ENCODE results near the gene CLUH.

CLUH gene

GRCh38 chr17:2735896-2736295 is 24.3 kb upstream of the CLUH start:
- Histone ChIP-seq H3K4me3 (ENCODE audit: low read depth in 1 of 2, low read length in 1 of 2) (no peak overlapping the region), H3K27ac (no peak overlapping the region)

DNA sequence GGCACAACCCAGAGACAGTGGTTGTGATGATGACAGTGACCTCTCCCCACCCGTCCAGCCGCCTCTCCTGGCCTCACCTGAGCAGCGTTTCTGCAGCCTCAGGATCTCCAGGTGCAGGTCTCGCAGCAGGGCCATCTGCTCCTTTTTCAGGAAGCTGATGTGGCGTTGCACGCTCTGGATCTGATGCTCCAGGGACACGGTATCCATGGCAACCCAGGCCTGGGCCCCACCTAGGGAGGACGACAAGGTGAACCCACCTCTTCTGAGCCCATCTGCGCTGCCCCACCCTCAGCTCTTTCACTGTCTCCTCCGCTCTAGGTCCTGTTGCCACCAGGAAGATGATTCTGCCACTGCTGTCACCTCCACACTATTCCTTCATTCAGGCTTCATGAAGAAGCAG is 23.4 kb upstream of the CLUH start:
- H3K36me3 ChIP-seq, result no peaks in the 10 kb centered on the region
- H3K27ac ChIP-seq, result no peak overlapping the region
- no peaks in the 10 kb centered on the region for H3K9me3 ChIP-seq
- TF ChIP-seq, protein P1, sequence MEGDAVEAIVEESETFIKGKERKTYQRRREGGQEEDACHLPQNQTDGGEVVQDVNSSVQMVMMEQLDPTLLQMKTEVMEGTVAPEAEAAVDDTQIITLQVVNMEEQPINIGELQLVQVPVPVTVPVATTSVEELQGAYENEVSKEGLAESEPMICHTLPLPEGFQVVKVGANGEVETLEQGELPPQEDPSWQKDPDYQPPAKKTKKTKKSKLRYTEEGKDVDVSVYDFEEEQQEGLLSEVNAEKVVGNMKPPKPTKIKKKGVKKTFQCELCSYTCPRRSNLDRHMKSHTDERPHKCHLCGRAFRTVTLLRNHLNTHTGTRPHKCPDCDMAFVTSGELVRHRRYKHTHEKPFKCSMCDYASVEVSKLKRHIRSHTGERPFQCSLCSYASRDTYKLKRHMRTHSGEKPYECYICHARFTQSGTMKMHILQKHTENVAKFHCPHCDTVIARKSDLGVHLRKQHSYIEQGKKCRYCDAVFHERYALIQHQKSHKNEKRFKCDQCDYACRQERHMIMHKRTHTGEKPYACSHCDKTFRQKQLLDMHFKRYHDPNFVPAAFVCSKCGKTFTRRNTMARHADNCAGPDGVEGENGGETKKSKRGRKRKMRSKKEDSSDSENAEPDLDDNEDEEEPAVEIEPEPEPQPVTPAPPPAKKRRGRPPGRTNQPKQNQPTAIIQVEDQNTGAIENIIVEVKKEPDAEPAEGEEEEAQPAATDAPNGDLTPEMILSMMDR (IDR thresholded peaks at IDR 0.05), result no peak
- H3K4me3 ChIP-seq (ENCODE audit: low read depth in 1 of 2, low read length in 1 of 2), result no peak overlapping the region
- H3K4me1 ChIP-seq (ENCODE audit: control insufficient read depth in 1 of 2, insufficient read depth in 1 of 2, low read depth in 1 of 2, low read length in 1 of 2), result no peaks in the 10 kb centered on the region
- peaks cover 19% of the 10 kb centered on the region for H3K27me3 ChIP-seq

More at GRCh38 chr17:2735896-2736295, 24.3 kb upstream of the CLUH start:
- no peaks in the 10 kb centered on the region for H3K4me1 ChIP-seq (ENCODE audit: control insufficient read depth in 1 of 2, insufficient read depth in 1 of 2, low read depth in 1 of 2, low read length in 1 of 2)
- no peaks in the 10 kb centered on the region for H3K9me3 ChIP-seq
- TF ChIP-seq, protein P1 (IDR thresholded peaks at IDR 0.05), result no peak
- peaks cover 18% of the 10 kb centered on the region for H3K27me3 ChIP-seq
- no peaks in the 10 kb centered on the region for H3K36me3 ChIP-seq

DNA sequence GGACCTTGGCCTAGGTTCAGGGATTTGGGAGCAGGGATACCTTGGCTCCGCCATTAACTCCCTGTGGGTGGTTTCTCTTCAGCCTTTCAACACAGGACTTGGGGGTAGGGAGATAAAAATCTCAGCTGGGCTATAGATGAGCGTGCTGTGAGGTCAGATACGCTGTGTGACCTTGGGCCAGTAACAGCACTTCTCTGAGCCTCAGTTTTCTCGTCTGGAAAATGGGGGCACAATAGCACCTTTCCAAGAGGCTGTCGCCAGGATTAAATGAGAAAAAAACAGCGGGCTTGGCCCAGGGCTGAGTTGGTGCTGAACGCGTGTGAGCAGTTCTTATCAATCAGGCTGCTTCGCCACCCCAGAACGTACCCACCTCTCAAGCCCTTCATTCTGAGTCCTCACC is 20.2 kb upstream of the CLUH start:
- Histone ChIP-seq H3K4me3 (ENCODE audit: low read depth in 1 of 2, low read length in 1 of 2) (no peak overlapping the region), H3K36me3 (no peaks in the 10 kb centered on the region), H3K27ac (no peak overlapping the region), H3K4me1 (ENCODE audit: control insufficient read depth in 1 of 2, insufficient read depth in 1 of 2, low read depth in 1 of 2, low read length in 1 of 2) (no peaks in the 10 kb centered on the region), H3K9me3 (no peaks in the 10 kb centered on the region), H3K27me3 (peaks cover 22% of the 10 kb centered on the region)
- TF ChIP-seq, protein P1 (IDR thresholded peaks at IDR 0.05), result no peak

- no peak overlapping the region for H3K27ac ChIP-seq
- TF ChIP-seq, protein P1 (IDR thresholded peaks at IDR 0.05), result no peak
- H3K36me3 ChIP-seq, result no peaks in the 10 kb centered on the region
- H3K27me3 ChIP-seq, result peaks cover 31% of the 10 kb centered on the region
- H3K9me3 ChIP-seq, result no peaks in the 10 kb centered on the region
- H3K4me3 ChIP-seq (ENCODE audit: low read depth in 1 of 2, low read length in 1 of 2), result no peak overlapping the region
- no peaks in the 10 kb centered on the region for H3K4me1 ChIP-seq (ENCODE audit: control insufficient read depth in 1 of 2, insufficient read depth in 1 of 2, low read depth in 1 of 2, low read length in 1 of 2)
Observed at GRCh38 chr17:2730764-2731353, 19.3 kb upstream of the CLUH start.

- Histone ChIP-seq H3K4me3 (ENCODE audit: low read depth in 1 of 2, low read length in 1 of 2) (no peak overlapping the region), H3K27ac (no peak overlapping the region), H3K36me3 (no peaks in the 10 kb centered on the region), H3K4me1 (ENCODE audit: control insufficient read depth in 1 of 2, insufficient read depth in 1 of 2, low read depth in 1 of 2, low read length in 1 of 2) (peaks cover 5 to 12% of the 10 kb centered on the region in 2 experiments), H3K9me3 (no peaks in the 10 kb centered on the region), H3K27me3 (peaks cover 63% of the 10 kb centered on the region)
- TF ChIP-seq, protein P1 (IDR thresholded peaks at IDR 0.05), result no peak
Observed at GRCh38 chr17:2724784-2725164, 13.2 kb upstream of the CLUH start.
